Measurements from ENCODE around the gene PCDHGB4. TPM values are rescaled to one million over a fixed set of nuclear protein-coding genes. Genes with fewer than 3 reads are reported as not detected.

PCDHGB4 gene
- total and polyA plus RNA-seq, 2 of the 4 experiments (the other 2 are of a cell fraction) = 10.0 to 17.6 TPM

DNA sequence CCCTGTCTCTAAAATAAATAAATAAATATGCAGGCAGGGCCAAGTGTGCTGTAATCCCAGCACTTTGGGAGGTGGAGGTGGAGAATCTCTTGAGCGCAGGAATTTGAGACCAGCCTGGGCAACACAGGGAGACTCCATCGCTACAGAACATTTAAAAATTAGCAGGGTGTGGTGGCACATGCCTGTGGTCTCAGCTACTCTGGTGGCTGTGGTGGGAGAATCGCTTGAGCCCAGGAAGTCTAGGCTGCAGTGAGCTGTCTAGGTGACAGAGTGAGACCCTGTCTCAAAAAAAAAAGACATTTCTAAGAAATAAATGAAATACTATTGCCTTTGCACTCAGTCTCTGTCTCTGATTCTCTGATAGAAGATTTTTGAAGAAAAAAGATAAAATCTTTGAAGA, 24.1 kb downstream of the PCDHGB4 start:
- no peak overlapping the region for H3K27ac ChIP-seq (ENCODE audit: insufficient read depth, low read length)
- in situ Hi-C loops (cut with MboI; ENCODE audit: low sequenced_read_pairs) = no loop called here
- peaks cover 13% of the 10 kb centered on the region; the same call in 1 of the 2 replicates for H3K36me3 ChIP-seq (ENCODE audit: control insufficient read depth, insufficient read depth, low read length)
- H2AK5ac ChIP-seq (ENCODE audit: low read depth, low read length) = no peak overlapping the region
- no peaks in the 10 kb centered on the region for H4K20me1 ChIP-seq (ENCODE audit: insufficient read depth, low read length)
- no peak overlapping the region for H3K23ac ChIP-seq (ENCODE audit: low read depth, low read length)
- DNase-seq (no peak), ATAC-seq (ENCODE audit: low read depth) (no peak)
- no peak overlapping the region for H2AK9ac ChIP-seq (replicated peaks; ENCODE audit: low read depth, low read length, poor library complexity)
- no peak overlapping the region for H2BK15ac ChIP-seq (ENCODE audit: low read depth, low read length)
- whole genome bisulfite sequencing, 2 experiments (ENCODE audit: extremely low coverage in 2 of 2, insufficient read length in 1 of 2) = no CpG with 5 or more reads among the region's 3 CpGs
- no peak overlapping the region for H2BK120ac ChIP-seq (ENCODE audit: low read depth, low read length)
- no peak overlapping the region for H4K91ac ChIP-seq (ENCODE audit: insufficient read depth, low read depth, low read length)
- BruUV-seq (replicated peaks) = no TSS peak
- H3K9ac ChIP-seq (ENCODE audit: low read depth, low read length) = no peak overlapping the region
- intact Hi-C loops (cut with micrococcal nuclease) = loop anchor here (5.0 kb wide), 1 partner anchor 84 kb away; no protein-coding TSS in a partner anchor
- H3K56ac ChIP-seq (ENCODE audit: extremely low read depth, insufficient read depth, low read length) = no peak overlapping the region; the same call in 1 of the 2 replicates
- no peak overlapping the region for H4K5ac ChIP-seq (ENCODE audit: low read depth, low read length)
- H3K9me3 ChIP-seq (ENCODE audit: control insufficient read depth, insufficient read depth, low read length) = peaks cover 52% of the 10 kb centered on the region
- peaks cover 7 to 8% of the 10 kb centered on the region in 2 experiments; a peak in 2 of 4 replicates for H3K79me1 ChIP-seq (ENCODE audit: low read depth in 1 of 2, low read length in 2 of 2)
- no peak overlapping the region for H4K8ac ChIP-seq (ENCODE audit: low read depth in 2 of 2, low read length in 2 of 2)
- ChIA-PET CTCF (interaction anchor here (1.0 to 2.8 kb wide), 3 partner anchors 65 to 152 kb away, joined by 3 to 19 read pairs (median 3); no protein-coding TSS in a partner anchor), POLR2A (ENCODE audit: unreplicated experiment) (no interaction called here)
- H3K4ac ChIP-seq (ENCODE audit: low read depth, low read length) = no peak overlapping the region
- no peak overlapping the region for H2BK20ac ChIP-seq (ENCODE audit: low read depth, low read length)
- H3K4me2 ChIP-seq (ENCODE audit: low read depth, low read length) = no peak overlapping the region; the same call in 1 of the 2 replicates
- H3K4me1 ChIP-seq (ENCODE audit: control insufficient read depth, insufficient read depth, low read length) = no peaks in the 10 kb centered on the region
- TF ChIP-seq BHLHE40 (IDR thresholded peaks at IDR 0.05; ENCODE audit: low read depth, low read length) (no peak), NFE2L2 (IDR thresholded peaks at IDR 0.05; ENCODE audit: low read depth, low read length) (no peak), MXI1 (IDR thresholded peaks at IDR 0.05; ENCODE audit: borderline replicate concordance, low read depth, low read length) (no peak), ELK1 (IDR thresholded peaks at IDR 0.05; ENCODE audit: borderline replicate concordance, low read depth, low read length) (no peak), RAD21 (IDR thresholded peaks at IDR 0.05; ENCODE audit: low read length) (no peak), MAFK (IDR thresholded peaks at IDR 0.05; ENCODE audit: low read depth, low read length) (no peak), CHD1 (IDR thresholded peaks at IDR 0.05; ENCODE audit: low read depth, low read length) (no peak), CEBPB (IDR thresholded peaks at IDR 0.05; ENCODE audit: low read depth, low read length) (no peak), RCOR1 (IDR thresholded peaks at IDR 0.05; ENCODE audit: insufficient replicate concordance, low read length) (no peak), SMC3 (IDR thresholded peaks at IDR 0.05; ENCODE audit: low read depth, low read length) (no peak)
- TF ChIP-seq, protein P1, sequence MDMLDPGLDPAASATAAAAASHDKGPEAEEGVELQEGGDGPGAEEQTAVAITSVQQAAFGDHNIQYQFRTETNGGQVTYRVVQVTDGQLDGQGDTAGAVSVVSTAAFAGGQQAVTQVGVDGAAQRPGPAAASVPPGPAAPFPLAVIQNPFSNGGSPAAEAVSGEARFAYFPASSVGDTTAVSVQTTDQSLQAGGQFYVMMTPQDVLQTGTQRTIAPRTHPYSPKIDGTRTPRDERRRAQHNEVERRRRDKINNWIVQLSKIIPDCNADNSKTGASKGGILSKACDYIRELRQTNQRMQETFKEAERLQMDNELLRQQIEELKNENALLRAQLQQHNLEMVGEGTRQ (IDR thresholded peaks at IDR 0.05; ENCODE audit: low read depth, low read length) = no peak
- TF ChIP-seq, protein P2, sequence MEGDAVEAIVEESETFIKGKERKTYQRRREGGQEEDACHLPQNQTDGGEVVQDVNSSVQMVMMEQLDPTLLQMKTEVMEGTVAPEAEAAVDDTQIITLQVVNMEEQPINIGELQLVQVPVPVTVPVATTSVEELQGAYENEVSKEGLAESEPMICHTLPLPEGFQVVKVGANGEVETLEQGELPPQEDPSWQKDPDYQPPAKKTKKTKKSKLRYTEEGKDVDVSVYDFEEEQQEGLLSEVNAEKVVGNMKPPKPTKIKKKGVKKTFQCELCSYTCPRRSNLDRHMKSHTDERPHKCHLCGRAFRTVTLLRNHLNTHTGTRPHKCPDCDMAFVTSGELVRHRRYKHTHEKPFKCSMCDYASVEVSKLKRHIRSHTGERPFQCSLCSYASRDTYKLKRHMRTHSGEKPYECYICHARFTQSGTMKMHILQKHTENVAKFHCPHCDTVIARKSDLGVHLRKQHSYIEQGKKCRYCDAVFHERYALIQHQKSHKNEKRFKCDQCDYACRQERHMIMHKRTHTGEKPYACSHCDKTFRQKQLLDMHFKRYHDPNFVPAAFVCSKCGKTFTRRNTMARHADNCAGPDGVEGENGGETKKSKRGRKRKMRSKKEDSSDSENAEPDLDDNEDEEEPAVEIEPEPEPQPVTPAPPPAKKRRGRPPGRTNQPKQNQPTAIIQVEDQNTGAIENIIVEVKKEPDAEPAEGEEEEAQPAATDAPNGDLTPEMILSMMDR (conservative IDR thresholded peaks at IDR 0.05; ENCODE audit: low read depth, low read length) = no peak
- H3K14ac ChIP-seq (replicated peaks; ENCODE audit: low read depth, low read length) = no peak overlapping the region
- no peak overlapping the region for H2AFZ ChIP-seq (replicated peaks; ENCODE audit: low read length, poor library complexity)
- H3K18ac ChIP-seq (ENCODE audit: low read depth, low read length) = no peak overlapping the region
- dilution Hi-C loops (cut with HindIII; ENCODE audit: low sequenced_read_pairs, unreplicated experiment) = no loop called here
- no peak overlapping the region for H3K4me3 ChIP-seq (ENCODE audit: insufficient read depth, low read depth, low read length)
- no peaks in the 10 kb centered on the region for H3K9me1 ChIP-seq (ENCODE audit: insufficient read depth, low read length)
- no peak overlapping the region for H2BK5ac ChIP-seq (ENCODE audit: low read depth, low read length, poor library complexity, severe bottlenecking)
- H3K27me3 ChIP-seq (ENCODE audit: control insufficient read depth, insufficient read depth, low read length) = no peaks in the 10 kb centered on the region
